Measurements from ENCODE around the gene DEGS2. TPM values are rescaled to one million over a fixed set of nuclear protein-coding genes. Genes with fewer than 3 reads are reported as not detected.
"Not testable (repeated sequence)": the region's sequence is repeated elsewhere in the genome, so short reads cannot be mapped to it uniquely, and the experiment has no call there.

DEGS2 gene
- total RNA-seq (2014; rRNA removed; shearing (Covaris generic)): not detected in 2 replicates

- DNase-seq (ENCODE audit: low read depth): no peak
Observed at GRCh38 chr14:100159094-100159864, at the start of gene DEGS2. TSS of gene DEGS2 (minus strand) at chr14:100159645. CDS start at chr14:100159587, 58 bp downstream.

- not testable (repeated sequence) for DNase-seq (ENCODE audit: low read depth)
Observed at GRCh38 chr14:100208136-100208535, 48.7 kb upstream of the DEGS2 start.

- not testable (repeated sequence) for DNase-seq (ENCODE audit: low read depth)
Observed at GRCh38 chr14:100207588-100207987, 48.1 kb upstream of the DEGS2 start.

GRCh38 chr14:100204835-100205167 lies 45.4 kb upstream of the DEGS2 start:
- DNase-seq (ENCODE audit: low read depth): not testable (repeated sequence)

GRCh38 chr14:100203962-100204834 lies 44.8 kb upstream of the DEGS2 start:
- DNase-seq (ENCODE audit: low read depth): no peak

DNA sequence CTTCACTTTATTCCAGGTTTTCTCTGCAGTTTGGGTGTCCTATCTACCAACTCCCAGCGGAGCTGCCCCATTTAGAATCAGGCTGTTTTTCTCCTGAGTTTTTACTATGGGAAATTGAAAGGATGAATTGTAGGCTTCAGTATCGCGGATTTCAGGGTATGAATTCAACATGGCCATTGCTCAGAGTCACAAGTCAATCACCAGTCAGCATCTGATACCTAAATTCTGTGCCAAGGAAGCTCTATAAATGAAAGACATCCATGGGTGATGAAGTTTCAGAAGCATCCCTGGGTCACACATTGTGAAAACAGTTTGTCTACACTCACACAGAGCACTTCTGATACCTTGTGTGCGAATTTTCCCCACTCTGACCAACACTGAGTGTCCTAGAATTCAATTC lies 43.7 kb upstream of the DEGS2 start:
- no peak for DNase-seq (ENCODE audit: low read depth)

DNA sequence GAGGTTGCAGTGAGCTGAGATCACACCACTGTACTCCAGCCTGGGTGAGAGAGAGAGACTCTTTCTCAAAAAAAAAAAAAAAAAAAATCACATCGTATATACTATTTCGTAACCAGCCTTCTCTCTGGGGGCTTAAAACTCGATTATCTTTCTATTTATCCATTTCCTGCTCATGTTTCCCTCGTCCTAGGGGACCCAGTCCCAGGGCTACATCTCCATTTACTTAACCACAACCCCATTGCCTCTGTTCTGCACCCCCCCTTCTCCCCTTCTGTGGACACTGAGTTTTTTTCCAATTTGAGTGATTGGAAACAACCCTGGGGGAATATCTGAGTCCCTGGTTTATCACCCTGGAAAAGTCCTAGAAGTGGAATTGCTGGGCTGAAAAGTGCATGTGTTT lies 43.3 kb upstream of the DEGS2 start:
- no peak for DNase-seq (ENCODE audit: low read depth)

DNA sequence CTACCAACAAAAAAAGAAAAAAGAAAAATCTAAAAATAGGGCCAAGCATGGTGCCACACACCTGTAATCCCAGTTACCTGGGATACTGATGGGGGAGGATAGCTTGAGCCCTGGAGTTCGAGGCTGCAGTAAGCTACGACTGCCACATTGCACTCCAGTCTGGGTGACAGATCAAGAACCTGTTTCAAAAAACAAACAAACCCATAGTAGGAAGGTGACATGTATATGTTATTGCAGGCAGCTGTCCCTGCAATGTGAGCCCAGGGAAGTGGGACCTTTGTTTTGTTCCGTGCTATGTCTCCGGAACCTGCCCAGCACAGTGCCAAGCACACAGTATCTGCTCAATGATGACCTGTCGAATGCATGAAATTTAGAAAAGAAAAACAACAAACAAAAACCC lies 42.3 kb upstream of the DEGS2 start:
- no peak for DNase-seq (ENCODE audit: low read depth)

DNA sequence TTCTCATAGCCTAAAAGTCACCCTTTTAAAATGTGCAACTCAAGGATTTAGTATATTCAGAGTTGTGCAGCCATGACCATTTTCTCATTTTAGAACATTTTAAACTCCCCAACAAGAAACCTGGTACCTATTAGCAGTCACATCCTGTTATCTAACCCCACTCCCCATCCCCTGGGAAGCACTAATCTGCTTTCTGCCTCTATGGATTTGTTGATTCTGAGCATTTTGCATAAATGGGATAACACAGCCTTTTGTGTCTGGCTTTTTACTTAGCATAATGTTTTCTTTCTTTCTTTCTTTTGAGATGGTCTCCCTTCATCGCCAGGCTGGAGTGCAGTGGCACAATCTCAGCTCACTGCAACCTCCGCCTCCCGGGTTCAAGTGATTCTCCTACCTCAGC lies 40.9 kb upstream of the DEGS2 start:
- no peak for DNase-seq (ENCODE audit: low read depth)

GRCh38 chr14:100199240-100199860 lies 39.9 kb upstream of the DEGS2 start:
- no peak for DNase-seq (ENCODE audit: low read depth)

DNA sequence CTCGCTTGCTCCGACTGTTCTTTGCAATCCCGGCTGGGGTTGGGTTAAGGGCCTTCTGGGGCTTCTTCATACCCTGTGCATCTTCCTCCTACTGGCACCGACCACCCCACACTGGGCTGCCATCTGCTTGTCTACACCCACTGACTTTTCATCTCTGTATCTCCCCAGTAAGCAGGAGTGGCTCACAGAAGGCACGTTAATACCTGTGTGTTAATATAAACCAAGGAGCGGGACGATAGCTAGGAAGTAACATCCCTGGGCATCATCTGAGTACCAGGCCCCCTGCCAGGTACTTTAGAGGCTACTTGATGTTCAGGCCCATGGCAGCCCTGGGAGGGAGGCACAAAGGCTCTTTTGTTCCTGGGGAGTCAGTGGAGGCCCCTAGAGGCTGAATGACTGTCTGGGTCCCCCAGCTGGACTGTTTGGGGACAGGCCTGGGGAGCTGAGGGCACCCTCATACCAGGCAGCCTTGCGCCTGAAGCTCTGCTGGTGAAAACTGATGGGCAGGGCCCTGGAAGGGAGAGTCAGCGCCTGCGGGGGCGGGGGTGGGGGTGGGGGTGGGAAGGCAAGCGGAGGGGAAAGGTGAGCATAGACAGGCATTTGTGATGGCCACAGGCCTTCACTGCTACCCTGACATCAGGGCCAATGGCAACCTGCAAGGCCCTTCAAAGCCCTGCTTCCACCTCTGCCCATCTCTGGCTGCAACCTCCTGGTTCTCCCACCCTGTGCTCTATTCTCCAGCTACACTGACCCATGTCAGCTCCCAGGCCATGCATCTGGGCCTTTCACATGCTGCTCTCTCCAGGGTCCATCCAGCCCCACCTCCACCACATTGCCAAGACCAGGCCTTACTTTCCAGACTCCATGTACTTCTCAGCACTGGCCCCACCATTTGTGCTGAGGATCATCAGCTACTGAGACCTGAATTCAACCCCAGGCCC lies 34.2 kb upstream of the DEGS2 start:
- DNase-seq (ENCODE audit: low read depth): no peak

GRCh38 chr14:100192672-100193416 lies 33.4 kb upstream of the DEGS2 start:
- peak; percentile 89 for DNase-seq (ENCODE audit: low read depth)

GRCh38 chr14:100192250-100192671 lies 32.8 kb upstream of the DEGS2 start:
- DNase-seq (ENCODE audit: low read depth): no peak

- no peak for DNase-seq (ENCODE audit: low read depth)
Observed at GRCh38 chr14:100191584-100192249, 32.3 kb upstream of the DEGS2 start.

- no peak for DNase-seq (ENCODE audit: low read depth)
Observed at GRCh38 chr14:100190126-100190525, 30.7 kb upstream of the DEGS2 start.

DNA sequence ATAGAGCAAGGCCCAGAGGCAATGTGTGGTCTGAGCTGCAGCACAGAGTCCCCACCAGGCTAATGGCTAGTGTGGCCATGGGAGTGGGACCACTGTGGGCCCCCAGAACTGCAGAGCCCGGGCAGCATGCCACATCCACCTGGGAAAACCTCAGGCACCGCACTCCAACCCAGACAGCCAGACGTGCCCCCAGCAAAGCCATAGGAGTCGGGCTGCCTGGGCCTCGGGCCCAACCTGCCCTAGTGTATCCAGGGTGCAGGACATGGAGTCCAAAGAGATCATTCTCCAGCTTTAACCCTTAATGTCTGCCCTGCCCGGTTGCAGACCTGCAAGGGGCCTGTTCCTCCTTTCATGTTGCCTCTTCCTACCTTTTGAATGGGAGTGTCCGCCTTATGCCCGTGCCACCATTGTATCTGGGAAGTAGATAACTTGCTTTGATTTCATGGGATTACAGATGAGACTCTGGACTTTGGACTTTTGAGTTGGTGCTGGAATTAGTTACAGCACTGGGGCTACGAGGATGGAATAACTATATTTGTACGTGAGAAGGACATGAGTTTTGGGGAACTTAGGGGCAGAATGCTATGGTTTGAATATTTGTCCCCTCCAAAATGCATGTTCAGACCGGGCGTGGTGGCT lies 29.1 kb upstream of the DEGS2 start:
- no peak for DNase-seq (ENCODE audit: low read depth)

DNA sequence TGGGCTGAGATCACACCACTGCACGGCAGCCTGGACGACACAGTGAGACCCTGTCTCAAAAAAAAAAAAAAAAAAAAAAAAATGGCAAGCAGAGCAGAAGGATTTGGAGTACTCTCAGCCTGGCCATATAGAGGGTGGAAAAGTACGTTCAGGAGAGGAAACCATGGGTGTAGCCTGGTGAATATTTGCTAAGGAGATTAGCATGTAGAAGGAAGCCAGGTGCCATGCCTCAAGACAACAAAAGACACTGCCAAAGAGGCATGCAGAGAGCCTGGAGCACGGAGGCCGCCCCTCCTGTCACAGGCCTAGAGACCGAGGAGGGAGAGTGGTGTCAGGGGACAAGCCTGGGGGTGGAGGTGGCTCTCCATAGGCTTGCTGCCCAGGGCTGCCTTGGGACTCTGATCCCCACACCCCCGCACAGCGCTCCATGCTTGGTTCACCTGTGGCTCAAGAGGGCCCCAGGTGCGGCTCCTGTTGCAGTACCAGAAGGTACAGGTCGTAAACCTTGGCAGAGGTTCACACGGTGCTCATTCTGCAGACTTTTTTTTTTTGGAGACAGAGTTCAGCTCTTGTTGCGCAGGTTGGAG lies 27.9 kb upstream of the DEGS2 start:
- DNase-seq (ENCODE audit: low read depth): no peak

DNA sequence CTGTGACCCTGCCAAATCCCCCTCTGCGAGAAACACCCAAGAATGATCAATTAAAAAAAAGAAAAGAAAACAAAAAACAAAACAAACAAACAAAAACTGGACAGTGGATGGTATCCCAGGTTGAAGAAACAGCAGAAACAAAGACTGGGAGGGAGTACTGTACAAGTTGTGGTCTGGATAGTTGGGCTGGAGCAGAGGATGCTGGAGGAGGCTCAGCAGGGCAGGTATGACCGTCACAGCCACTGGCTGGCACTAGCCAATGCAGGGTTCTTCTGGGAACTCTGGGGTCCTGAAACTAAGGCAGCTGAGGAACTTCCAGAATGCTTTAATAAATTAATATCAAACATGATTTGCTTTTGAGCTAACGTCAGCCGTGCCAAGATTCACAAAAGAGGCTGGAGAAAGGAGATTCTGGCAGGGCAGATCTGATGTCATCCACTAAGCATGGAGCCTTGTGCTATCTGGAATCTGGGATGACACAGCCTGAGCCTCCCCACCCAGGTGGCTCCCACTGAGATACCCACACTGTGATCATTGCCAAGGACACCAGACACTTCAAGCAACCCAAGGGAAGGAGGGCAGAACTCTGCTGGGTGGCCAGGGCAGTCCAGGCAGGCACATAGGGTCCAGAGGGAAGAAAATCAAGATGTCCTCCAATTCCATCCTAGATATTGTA lies 22.6 kb upstream of the DEGS2 start:
- DNase-seq (ENCODE audit: low read depth): not testable (repeated sequence)

GRCh38 chr14:100180671-100181070 lies 21.2 kb upstream of the DEGS2 start:
- DNase-seq (ENCODE audit: low read depth): not testable (repeated sequence)

Measured in RPMI7951 (cell line).